Measurements from ENCODE around the gene SLC13A1. TPM values are rescaled to one million over a fixed set of nuclear protein-coding genes. Genes with fewer than 3 reads are reported as not detected.
"Not testable (repeated sequence)": the region's sequence is repeated elsewhere in the genome, so short reads cannot be mapped to it uniquely, and the experiment has no call there.

Gene SLC13A1
- total and polyA plus RNA-seq, 9 donors = 0.10 to 0.24 TPM; not detected in 7

DNA sequence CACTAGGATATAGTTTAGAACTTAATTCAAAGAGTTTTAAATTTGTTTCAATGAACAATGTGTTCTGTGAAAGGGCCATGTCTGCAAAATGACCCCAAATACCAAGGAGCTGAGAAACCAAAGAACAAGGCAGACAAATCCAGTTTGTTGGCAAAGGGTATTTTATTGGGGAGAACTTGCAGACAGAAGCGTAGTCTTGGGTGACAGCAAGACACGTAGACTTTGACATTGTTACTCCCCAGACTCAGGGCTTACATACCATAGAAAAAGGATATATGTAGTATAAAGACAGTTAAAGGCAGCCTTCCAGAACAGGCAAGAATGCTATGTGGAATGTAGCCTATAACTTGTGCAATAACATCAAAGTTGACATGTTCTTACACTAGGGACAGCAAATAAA lies 109.3 kb downstream of the SLC13A1 start:
- Histone ChIP-seq H3K27me3 (no peaks in the 10 kb centered on the region), H3K4me1 (ENCODE audit: insufficient read depth) (no peaks in the 10 kb centered on the region), H3K36me3 (no peaks in the 10 kb centered on the region), H3K27ac (no peak overlapping the region), H3K4me3 (no peak overlapping the region), H3K9me3 (no peaks in the 10 kb centered on the region)
- TF ChIP-seq, protein P1, sequence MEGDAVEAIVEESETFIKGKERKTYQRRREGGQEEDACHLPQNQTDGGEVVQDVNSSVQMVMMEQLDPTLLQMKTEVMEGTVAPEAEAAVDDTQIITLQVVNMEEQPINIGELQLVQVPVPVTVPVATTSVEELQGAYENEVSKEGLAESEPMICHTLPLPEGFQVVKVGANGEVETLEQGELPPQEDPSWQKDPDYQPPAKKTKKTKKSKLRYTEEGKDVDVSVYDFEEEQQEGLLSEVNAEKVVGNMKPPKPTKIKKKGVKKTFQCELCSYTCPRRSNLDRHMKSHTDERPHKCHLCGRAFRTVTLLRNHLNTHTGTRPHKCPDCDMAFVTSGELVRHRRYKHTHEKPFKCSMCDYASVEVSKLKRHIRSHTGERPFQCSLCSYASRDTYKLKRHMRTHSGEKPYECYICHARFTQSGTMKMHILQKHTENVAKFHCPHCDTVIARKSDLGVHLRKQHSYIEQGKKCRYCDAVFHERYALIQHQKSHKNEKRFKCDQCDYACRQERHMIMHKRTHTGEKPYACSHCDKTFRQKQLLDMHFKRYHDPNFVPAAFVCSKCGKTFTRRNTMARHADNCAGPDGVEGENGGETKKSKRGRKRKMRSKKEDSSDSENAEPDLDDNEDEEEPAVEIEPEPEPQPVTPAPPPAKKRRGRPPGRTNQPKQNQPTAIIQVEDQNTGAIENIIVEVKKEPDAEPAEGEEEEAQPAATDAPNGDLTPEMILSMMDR (IDR thresholded peaks at IDR 0.05) = no peak
- TF ChIP-seq POLR2A (IDR thresholded peaks at IDR 0.05) = no peak
- TF ChIP-seq EP300 (IDR thresholded peaks at IDR 0.05) = no peak
- WGBS, 3 donors = 84 to 92% (median 87%) methylated on average over 2 of the region's 2 CpGs
- intact Hi-C loops (cut with DNase I) = no loop called here
- DNase-seq = no peak

- intact Hi-C loops (cut with DNase I) = not testable (repeated sequence)
- 94 to 100% (median 97%) methylated on average over 1 of the region's 1 CpG for WGBS, 3 donors
These were observed 112.9 kb downstream of the SLC13A1 start for GRCh38 chr7:123086910-123087309.

DNA sequence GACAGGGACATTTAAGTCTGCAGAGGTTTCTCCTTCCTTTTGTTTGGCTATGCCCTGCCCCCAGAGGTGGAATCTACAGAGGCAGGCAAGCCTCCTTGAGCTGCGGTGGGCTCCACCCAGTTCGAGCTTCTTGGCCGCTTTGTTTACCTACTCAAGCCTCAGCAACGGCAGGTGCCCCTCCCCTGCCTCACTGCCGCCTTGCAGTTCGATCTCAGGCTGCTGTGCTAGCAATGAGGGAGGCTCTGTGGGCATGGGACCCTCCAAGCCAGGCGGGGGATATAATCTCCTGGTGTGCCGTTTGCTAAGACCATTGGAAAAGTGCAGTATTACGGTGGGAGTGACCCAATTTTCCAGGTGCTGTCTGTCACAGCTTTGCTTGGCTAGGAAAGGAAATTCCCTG lies 114.9 kb downstream of the SLC13A1 start:
- H3K27me3 ChIP-seq; intact Hi-C loops (cut with DNase I); H3K36me3 ChIP-seq; H3K4me1 ChIP-seq (ENCODE audit: insufficient read depth); H3K9me3 ChIP-seq; H3K4me3 ChIP-seq; H3K27ac ChIP-seq; DNase-seq: not testable (repeated sequence)
- 86 to 95% (median 92%) methylated on average over 9 of the region's 9 CpGs for WGBS, 3 donors

More at GRCh38 chr7:123086910-123087309, 112.9 kb downstream of the SLC13A1 start:
- H3K36me3 ChIP-seq; H3K27me3 ChIP-seq; H3K4me3 ChIP-seq; DNase-seq; H3K4me1 ChIP-seq (ENCODE audit: insufficient read depth); H3K9me3 ChIP-seq; H3K27ac ChIP-seq: not testable (repeated sequence)

DNA sequence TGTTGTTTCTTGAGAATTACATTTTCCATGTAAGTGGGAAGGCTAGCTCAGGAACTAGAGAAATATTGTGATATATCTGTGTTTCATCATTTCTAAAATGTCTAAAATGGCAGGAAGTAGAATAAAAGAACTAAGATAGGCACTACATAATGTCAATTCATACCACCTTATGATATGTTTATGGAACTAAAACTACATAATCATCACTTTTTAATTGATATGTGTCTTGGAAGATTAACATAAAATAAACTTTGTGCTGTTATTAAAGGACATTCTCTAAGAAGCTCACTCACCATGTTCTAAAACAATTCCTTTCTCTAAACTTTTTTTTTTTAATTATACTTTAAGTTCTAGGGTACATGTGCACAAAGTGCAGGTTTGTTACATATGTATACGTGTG lies 120.7 kb downstream of the SLC13A1 start:
- H3K4me3 ChIP-seq = no peak overlapping the region
- H3K27ac ChIP-seq = no peak overlapping the region
- H3K4me1 ChIP-seq (ENCODE audit: insufficient read depth) = no peaks in the 10 kb centered on the region
- H3K27me3 ChIP-seq = no peaks in the 10 kb centered on the region
- no peak for DNase-seq
- TF ChIP-seq POLR2A (IDR thresholded peaks at IDR 0.05) = no peak
- TF ChIP-seq EP300 (IDR thresholded peaks at IDR 0.05) = no peak
- TF ChIP-seq, protein P1 (IDR thresholded peaks at IDR 0.05) = no peak
- intact Hi-C loops (cut with DNase I) = no loop called here
- no peaks in the 10 kb centered on the region for H3K36me3 ChIP-seq
- H3K9me3 ChIP-seq = no peaks in the 10 kb centered on the region
- 92 to 95% (median 93%) methylated on average over 1 of the region's 1 CpG for WGBS, 3 donors

DNA sequence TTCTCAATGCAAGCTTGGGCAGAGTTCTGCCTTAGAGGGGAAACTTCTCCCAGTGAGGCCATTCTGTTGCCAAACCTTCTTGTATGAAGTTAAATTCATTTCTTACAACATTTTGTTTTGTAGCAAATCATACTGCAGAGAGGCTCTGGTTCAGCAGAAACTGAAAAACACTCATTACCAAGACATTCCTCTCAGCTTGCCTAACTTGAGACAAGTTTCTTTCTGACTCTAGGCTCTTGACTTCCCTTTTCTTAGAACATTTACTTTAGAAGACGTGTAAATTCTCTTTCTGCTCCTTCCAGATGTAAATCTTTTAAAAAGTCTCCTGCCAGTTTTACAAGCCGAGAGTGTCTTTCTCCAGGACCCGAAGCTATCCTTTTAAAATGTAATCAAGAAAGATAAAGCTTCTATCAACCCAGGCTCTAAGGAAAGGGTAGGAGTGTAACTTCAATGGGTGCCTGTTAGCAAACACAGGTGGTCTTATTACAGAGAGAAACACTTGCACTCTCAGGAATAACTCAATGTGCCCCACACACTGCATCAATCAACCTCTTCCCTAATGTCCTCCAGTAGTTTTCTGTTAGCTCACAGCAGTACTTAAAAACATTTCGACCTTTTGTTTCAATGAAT lies 123.8 kb downstream of the SLC13A1 start:
- intact Hi-C loops (cut with DNase I) = no loop called here
- no peak overlapping the region for H3K27ac ChIP-seq
- TF ChIP-seq, protein P1 (IDR thresholded peaks at IDR 0.05) = no peak
- no peak for TF ChIP-seq EP300 (IDR thresholded peaks at IDR 0.05)
- TF ChIP-seq POLR2A (IDR thresholded peaks at IDR 0.05) = no peak
- no peaks in the 10 kb centered on the region for H3K9me3 ChIP-seq
- no peak for DNase-seq
- H3K4me1 ChIP-seq (ENCODE audit: insufficient read depth) = no peaks in the 10 kb centered on the region
- no peak overlapping the region for H3K4me3 ChIP-seq
- WGBS, 3 donors = 15 to 30% (median 28%) methylated on average over 4 of the region's 4 CpGs
- no peaks in the 10 kb centered on the region for H3K27me3 ChIP-seq
- H3K36me3 ChIP-seq = no peaks in the 10 kb centered on the region
